HT-29 (cell line): Measurements from ENCODE around the gene CCZ1. TPM values are rescaled to one million over a fixed set of nuclear protein-coding genes. Genes with fewer than 3 reads are reported as not detected.
"Not testable (repeated sequence)": the region's sequence is repeated elsewhere in the genome, so short reads cannot be mapped to it uniquely, and the experiment has no call there.

Source experiments
- DNase-seq: peaks from one replicate; pipeline ENCODE4 v3.0.0-alpha.2; 2015; ENCODE audit warnings: low spot score
- small RNA-seq: library from RNA; depleted of rRNA; stranded (forward); fragments of <200 nt; gene quantifications from one replicate; pipeline ENCODE3, GENCODE V24; 2014
- total RNA-seq: library from RNA; depleted of rRNA; stranded (reverse); fragments of >200 nt; shearing (Covaris generic); gene quantifications from 2 replicates; pipeline ENCODE4 v1.2.3, GENCODE V29; 2014; rRNA removed

CCZ1 gene
- total RNA-seq, 1 experiment from 2014 or later, result 50.2 TPM

DNA sequence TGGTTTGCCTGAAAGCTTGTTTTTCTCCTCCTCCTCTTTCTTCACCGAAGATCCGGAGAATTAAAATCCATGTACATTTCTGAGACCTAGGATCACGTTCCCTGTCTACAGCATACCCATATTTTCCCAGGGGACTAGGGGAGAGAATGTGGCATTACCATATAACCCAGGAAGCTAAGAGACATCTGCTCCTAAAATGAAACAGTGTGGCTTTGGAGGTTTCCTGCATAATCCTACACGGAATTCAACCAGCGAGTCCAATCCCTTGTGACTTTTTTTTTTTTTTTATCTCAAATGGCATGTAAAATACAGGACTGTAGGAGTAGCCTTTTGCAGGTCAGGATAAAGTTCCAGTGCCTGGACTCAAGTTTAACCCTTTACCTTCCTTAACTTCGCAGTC, 10.3 kb downstream of the CCZ1 start:
- not testable (repeated sequence) for DNase-seq

DNA sequence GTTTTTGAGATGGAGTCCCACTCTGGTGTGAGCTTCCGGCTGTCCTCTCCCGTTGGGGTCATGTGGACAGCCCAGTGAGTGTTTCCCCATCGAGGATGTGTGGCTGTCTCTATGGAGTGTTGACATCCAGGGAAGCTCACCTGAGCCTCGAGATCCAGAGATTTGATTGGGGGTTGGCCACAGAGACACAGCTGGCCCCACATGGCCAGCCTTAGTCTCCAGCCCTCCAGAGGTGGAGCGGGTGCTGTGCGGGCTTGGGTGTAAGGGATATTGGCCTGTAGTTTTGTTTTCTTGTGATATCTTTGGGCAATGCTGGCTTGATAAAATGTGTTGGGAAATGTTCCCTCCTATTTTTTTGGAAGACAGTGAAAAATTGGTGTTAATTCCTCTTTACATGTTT, 18.0 kb downstream of the CCZ1 start:
- not testable (repeated sequence) for DNase-seq

DNA sequence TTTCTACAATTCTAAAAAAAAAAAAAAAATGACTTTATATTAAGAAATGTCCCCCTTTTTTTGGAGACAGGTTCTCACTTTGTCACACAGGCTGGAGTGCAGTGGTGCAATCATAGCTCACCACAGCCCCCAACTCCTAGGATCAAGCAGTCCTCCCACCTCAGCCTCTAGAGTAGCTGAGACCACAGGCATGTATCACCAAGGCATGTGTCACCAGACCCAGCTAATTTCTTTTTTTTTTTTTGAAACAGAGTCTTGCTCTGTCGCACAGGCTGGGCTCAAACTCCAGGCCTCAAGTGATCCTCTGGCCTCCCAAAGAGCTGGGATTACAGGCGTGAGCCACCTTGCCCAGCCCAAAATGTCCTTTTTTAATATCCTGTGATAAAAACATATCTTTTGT, 25.6 kb downstream of the CCZ1 start:
- DNase-seq, result not testable (repeated sequence)

DNA sequence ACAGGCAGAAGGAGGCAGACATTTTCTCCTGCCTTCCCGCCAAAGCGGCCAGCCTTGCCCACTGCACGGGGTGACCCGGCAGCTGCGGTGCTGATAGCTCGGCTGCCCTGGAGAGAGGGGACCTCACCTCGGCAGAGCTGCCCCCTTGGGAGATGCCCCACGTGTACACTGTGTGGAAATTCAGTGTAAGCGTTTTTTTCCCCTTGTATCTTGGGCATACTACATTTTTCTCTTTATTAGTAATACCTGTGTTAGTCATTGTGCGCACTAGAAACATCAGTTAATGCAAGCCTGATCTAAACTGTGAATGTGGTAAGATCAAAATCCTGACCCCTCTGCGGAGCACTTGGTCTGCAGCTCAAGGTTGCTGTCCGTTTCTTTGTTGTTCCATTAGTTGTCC, 26.1 kb downstream of the CCZ1 start:
- not testable (repeated sequence) for DNase-seq

DNA sequence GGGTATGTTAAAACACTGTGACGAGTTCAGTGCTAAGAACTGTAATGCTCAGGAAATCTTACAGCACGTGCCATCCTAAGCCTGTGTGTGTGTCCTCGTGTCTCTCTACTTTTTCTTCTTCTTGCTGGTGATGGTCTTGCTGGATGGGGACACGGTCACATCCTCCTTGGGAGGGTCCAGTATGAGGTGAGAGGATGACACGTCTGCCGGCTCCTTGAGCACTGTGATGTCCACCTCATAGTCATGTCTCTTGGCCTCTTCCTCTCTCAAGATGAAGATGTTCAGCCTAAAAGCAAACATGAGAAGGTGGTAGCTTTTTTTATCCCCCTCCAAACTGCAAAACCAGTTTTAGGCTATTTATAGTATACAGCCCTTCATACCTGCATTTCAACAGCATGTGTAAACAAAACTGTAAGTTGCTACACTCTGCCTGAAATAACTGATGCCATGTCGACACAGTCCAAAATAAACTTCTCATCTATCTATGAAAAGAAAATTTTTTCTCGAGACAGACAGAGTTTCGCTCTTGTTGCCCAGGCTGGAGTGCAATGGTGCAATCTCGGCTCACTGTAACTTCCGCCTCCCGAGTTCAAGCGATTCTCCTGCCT, 27.8 kb downstream of the CCZ1 start:
- not testable (repeated sequence) for DNase-seq

DNA sequence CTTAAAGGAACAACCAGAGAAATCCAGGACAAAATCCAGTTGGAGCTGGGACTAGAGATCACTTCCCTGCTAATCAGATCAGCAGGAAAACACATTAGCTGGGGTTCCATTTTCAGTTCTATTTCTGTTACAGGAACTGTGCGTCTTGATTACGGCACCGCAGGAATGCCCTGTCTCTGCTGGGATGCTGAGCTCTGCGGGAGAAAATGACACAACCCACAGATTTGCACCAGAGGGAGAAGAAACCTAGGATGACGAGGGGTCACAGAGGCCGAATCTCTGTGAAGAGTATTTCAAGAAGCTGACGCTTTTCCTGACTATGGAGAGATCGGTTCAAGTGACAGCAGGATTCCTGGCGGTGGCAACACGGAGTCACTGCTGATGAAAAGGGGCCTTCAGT, 31.8 kb downstream of the CCZ1 start:
- not testable (repeated sequence) for DNase-seq

DNA sequence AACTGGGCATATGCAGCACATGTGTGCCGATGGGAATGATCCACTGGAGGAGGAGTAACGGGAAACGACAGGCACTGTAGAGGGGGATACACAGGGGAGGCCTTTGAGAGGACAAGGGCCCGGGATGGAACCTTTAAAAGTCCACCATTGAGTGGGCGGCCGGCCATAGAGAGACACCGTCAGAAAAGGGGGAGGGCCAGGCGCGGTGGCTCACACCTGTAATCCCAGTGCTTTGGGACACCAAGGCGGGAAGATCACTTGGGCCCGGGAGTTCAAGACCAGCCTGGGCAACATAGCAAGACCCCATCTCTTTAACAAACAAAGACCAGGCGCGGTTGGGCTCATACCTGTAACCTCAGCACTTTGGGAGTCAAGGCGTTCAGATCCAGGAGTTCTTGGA, 32.7 kb downstream of the CCZ1 start:
- not testable (repeated sequence) for DNase-seq

DNA sequence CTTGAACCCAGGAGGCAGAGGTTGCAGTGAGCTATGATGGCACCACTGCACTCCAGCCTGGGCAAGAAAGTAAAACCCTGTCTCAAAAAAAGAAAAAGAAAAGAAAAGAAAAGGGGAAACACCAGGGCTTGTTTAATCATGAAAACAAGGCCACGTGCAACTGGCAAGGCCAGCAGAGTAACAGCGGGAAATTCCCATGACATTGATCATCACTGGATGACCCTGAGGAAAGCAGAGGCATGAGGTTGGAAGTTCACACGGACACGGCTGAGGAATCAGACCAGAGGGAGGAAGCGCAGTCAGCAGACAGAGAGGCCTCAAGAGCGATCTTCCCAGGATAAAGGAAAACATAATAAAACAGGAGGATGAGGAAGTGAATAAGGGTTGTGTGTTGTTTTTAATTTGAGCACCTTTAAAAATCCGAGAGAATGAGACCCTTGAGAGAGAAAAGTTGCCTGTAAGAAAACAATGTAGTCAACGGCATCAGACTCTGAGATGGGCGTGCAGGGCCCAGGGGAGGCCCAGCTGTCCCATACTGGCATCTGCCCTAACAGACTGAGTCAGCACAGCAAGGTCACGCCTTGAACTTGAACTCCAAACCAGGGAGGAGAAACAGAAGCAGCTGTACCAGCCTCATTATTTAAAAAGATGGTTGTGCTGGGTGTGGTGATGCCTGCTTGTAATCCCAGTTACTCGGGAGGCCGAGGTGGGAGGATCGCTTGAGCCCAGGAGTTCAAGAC, 33.5 kb downstream of the CCZ1 start:
- DNase-seq, result not testable (repeated sequence)

DNA sequence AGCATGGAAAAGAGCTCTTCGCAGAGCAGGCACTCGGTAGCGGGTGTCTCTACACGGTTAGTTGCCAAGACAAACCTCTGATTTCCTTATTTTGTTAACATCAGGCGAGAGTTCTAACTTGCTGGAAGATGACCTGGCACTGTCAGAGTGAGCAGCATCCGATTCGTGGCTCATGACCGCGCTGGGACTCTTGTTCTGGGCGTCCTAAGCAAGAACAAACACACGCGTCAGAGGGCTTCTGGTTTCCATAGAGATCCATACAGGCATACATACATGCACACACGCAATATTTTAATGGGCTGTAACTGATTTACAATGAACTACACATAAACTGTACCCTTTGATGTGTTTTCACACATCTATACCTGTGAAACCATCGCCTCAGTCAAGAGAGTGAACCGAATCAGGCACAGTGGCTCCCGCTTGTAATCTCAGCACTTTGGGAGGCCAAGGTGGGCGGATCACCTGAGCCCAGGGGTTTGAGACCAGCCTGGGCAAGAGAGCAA, 36.5 kb downstream of the CCZ1 start:
- not testable (repeated sequence) for DNase-seq

DNA sequence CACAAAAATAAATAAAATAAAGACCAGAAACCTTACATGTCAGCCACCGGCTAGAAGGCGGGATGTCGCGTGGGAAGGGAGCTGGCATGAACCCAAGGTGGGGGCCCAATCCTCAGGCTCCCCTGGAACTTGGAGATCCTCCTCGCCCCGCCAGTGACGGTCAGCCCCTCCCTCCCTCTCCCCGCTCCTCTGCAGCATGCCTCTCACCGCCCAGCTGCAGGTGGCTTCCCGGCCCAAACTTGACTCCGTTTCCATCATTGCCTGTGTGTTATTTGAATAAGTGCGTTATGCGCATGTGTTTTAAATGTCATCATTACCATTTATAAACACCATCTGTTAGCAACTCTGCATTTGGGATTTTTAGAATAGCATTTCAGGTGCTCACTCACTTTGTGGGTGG, 64.7 kb downstream of the CCZ1 start:
- not testable (repeated sequence) for DNase-seq

DNA sequence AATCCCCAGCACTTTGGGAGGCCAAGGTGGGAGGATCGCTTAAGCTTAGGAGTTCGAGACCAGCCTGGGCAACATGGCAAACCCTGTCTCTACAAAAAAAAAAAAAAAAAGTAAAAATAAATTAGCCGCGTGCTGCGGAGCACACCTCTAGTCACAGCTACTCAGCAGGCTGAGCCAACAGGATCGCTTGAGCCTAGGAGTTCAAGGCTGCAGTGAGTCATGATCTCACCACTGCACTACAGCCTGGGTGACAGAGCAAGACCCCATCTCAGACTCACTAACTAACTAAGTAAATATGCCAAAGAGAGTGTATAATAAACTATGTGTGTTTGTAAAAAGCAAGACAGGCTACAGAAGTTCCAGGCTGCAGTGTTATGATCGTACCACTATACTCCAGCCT, 65.3 kb downstream of the CCZ1 start:
- DNase-seq, result not testable (repeated sequence)

DNA sequence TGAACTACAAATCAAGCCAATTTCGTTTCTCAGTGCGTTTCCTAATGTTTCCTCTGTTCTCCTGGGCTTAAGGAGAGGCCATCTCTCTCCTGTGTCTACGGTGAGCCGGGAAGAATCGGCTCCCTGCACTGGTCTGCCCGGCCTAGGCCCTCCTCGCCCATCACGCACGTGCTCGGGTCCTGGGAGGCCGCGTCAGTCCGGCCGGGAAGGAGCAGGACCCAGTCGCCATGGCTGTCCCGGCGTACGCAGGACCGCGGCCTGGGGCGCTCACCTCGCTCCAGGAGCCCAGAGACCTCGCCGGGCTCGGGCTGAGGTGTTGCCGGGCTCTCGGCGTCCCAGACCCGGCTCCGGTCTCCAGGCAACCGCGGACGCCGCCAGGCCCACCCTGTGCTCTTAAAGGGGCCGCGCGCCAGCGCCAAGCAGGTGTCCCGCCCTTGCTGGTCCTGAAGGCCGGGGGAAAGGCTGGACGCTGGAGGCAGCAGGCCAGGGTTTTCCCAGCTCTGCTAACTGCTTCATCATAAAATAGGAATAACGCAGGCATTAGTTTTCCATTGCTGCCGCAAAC, 71.9 kb downstream of the CCZ1 start, which contains the start of gene RSPH10B:
Gene RSPH10B (minus strand): TSS at position 343 of the 565 bp plus-strand sequence. CDS start 3,573 bp downstream, outside the sequence.
- DNase-seq, result not testable (repeated sequence)

DNA sequence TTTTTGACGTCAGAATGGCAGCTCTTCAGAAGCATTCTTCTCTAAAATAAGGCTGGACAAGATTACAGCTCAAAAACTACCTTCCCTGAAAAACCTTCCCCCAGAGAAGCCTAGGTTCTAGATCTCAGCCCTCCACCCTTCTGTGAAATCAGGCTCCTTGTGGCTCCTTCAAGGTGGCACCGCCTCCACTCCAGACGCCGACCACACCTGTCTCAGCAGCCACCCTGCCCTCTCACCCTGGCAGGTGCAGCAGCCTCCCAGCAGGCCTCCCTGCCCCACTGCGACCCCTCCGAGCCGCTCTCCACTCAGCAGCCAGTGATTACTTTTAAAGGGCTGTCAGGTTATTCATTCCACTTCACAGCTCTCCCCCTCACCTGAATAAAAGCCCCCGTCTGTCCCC, 75.0 kb downstream of the CCZ1 start:
- DNase-seq, result not testable (repeated sequence)

Small RNAs within 50 kb of the gene (small RNA-seq; reads per million reads assigned to genes)
- gene RN7SL556P, result not detected

Other genes with a start within 250 kb of the CCZ1 start
- gene RNF216, start 117.1 kb upstream of the CCZ1 start, total RNA-seq, result 15.9 and 16.0 TPM in 2 replicates
- not detected in 2 replicates for gene OCM, start 17.9 kb upstream of the CCZ1 start, total RNA-seq
- gene RSPH10B, start 72.0 kb downstream of the CCZ1 start, total RNA-seq, result 4.4 TPM in 1 of 2 replicates, not detected in the other
- 9.8 and 13.1 TPM in 2 replicates for gene PMS2, start 110.3 kb downstream of the CCZ1 start, total RNA-seq
- gene AIMP2, start 110.5 kb downstream of the CCZ1 start, total RNA-seq, result 98.3 and 116 TPM in 2 replicates
- gene ANKRD61, start 132.6 kb downstream of the CCZ1 start, total RNA-seq, result not detected in 2 replicates
- 324 and 358 TPM in 2 replicates for gene EIF2AK1, start 160.4 kb downstream of the CCZ1 start, total RNA-seq
- gene USP42, start 206.2 kb downstream of the CCZ1 start, total RNA-seq, result 10.0 and 10.3 TPM in 2 replicates